GM13977 (cell line): Measurements from ENCODE around the gene HHEX.
"Not testable (repeated sequence)": the region's sequence is repeated elsewhere in the genome, so short reads cannot be mapped to it uniquely, and the experiment has no call there.

Source experiments
- DNase-seq: peaks from one replicate; pipeline ENCODE4 v3.0.0; 2012; ENCODE audit warnings: low spot score
- CTCF ChIP-seq: IDR thresholded peaks from 2 replicates; pipeline ENCODE4 v1.5.1; 2012; ENCODE audit warnings: mild to moderate bottlenecking, control low read depth; ENCODE audit not compliant: insufficient read depth; ENCODE audit errors: extremely low read depth, missing control alignments
- in situ Hi-C: fragments of 300-500 bp; cut with MboI; formaldehyde crosslinking; loops from one replicate; pipeline ENCODE4 v1.12.0; 2022; ENCODE audit warnings: low sequenced_read_pairs, low pct_unique_long_range_greater_than_20kb, mixed read lengths, inconsistent platforms; ENCODE audit not compliant: unreplicated experiment

Gene HHEX

DNA sequence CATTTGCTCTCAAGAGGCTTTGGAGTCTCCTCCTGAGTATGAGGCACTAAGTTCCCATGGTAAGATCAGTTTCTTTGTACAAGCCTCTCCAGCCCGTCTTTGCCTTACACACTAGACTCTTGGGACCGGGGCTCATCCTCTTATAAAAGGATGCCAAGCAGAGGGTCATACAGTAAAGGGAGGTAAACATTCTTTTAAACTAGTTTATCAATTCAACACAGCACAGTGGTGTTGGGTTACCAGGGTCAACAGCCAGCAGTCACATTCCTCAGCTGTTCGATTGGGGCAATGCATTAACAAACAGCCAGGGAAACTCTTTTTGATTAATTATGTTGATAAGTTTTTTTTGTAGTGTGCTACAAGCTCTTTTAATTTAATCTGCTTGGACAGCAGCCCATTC is 37.8 kb downstream of the HHEX start:
- no peak for DNase-seq
- in situ Hi-C loops, result no loop called here
- TF ChIP-seq CTCF, result no peak

DNA sequence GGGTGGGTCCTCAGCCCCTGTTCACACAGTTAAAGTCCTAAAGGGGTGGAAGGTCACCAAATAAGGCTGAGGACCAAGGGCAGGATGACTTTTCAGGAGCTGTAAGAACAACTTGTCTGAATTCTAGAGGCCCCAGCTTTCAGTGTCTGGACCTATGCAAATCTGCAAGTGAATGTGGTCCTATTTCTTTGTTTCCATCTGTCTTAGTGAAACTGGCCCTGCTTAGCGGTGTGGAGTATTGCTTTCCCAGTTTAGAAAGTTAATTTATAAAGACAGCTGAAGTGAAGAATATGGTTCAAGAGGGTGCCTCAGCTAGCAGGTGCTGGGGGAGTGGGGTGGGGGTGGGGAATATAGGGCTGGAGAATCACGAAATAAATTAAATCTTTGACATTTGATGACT is 40.1 kb downstream of the HHEX start:
- TF ChIP-seq CTCF, result no peak
- peak; percentile 62 for DNase-seq
- in situ Hi-C loops, result no loop called here

DNA sequence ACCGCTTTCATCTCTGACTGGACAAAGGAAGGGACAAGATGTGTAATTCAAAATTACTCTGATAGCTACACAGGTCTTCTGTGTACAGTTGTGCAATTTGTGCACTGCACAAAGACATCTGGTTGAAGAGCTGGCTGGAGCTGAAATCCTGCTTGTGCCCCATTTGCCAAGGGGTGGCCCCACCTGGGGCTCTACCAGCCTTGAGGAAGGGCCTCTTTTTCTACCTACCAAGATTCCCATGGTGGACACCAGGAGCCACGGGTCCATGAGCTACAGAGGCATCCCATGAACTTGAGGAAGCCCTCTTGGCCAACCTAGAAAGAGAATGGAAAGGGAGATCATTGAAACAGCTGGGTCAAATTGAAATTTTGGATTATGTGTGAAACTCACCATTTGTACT is 43.2 kb downstream of the HHEX start:
- no peak for DNase-seq
- no peak for TF ChIP-seq CTCF
- in situ Hi-C loops, result no loop called here

DNA sequence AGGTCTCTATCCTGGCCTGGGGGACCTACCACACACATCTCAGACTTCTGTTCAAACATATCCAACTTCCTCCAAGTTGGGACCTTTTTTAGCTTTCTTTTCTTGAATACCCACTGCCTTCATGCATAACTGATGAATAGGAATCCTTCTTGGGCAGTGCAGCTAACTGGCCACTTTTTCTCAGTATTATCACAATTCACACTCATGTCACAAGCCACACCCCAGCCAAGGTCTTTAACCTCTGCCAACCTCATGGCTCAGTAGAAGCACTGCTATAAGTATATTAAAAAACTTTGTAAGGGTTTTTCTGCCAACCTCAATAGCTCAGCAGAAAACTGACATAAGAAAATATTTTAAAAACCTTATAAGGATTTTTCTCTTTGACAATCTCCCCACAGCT is 44.5 kb downstream of the HHEX start:
- DNase-seq, result no peak
- no peak for TF ChIP-seq CTCF
- in situ Hi-C loops, result no loop called here

DNA sequence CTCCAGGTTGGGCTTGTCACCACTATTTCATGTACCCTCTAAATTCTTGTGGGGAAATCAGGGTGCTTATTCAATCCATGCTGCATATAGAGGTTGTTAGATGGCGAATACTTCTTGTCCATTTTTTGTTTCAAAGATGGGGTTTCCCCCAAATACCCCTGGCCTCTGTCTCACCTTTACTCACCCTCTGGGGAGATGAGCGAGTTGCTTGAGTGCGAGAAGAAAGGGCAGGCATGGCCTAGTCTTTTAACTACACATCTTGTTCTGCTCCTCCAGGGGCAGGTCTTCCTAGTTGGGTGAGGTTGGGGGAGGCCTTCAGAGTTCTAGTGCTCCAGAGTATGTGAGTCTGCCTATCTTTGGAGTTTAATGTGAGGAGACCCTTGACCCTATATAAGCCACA is 46.2 kb downstream of the HHEX start:
- in situ Hi-C loops, result no loop called here
- no peak for DNase-seq
- no peak for TF ChIP-seq CTCF

- DNase-seq, result no peak
- in situ Hi-C loops, result no loop called here
- no peak for TF ChIP-seq CTCF
Observed at GRCh38 chr10:92737484-92737883, 47.7 kb downstream of the HHEX start.

DNA sequence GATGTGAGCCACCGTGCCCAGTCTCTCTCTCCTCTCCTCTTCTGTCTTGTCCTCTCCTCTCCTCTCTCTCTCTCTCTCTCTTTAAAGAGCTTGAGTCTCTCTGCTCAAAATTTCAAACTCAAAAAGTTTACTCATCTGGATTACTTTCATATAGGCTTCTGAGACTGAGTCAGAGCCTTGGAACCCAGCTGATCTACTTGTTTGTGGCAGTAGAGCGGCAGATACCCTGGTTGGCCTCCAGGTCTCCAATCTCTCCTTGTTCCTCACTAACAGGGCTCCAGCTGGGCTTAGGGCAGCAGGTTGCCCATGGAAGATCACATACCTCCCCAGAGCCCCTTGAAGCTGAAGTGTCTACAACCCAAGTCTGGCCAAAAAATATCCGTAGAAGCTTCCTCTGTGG is 51.0 kb downstream of the HHEX start:
- no peak for DNase-seq
- no peak for TF ChIP-seq CTCF
- in situ Hi-C loops, result no loop called here

GRCh38 chr10:92741741-92742140 is 52.0 kb downstream of the HHEX start:
- in situ Hi-C loops, DNase-seq: not testable (repeated sequence)
